Spleen (tissue), 11 donors: ENCODE measurements around the gene YIPF4. TPM values are rescaled to one million over a fixed set of nuclear protein-coding genes. Genes with fewer than 3 reads are reported as not detected.

Experiments
- DNase-seq: peaks from one replicate; pipeline ENCODE4 v3.0.0-alpha.2; 2020
- H3K27ac ChIP-seq, 8 donors: fragments of 200-600 bp; sonication (generic) in 7 of 8; 1 replicate in 4 of 8; 2 replicates in 4 of 8; pipeline versions ENCODE4 v1.5.0 to v1.8.0; 2016 to 2021; ENCODE audit warnings: inconsistent platforms in 4 of 8, mild to moderate bottlenecking in 4 of 8, moderate library complexity in 1 of 8
- H3K27me3 ChIP-seq, 7 donors: fragments of 200-600 bp; sonication (generic) in 6 of 7; replicated peaks in 1 of 7; 1 replicate in 4 of 7; 2 replicates in 3 of 7; pipeline versions ENCODE4 v1.5.0 to v1.8.0; 2016 to 2021; ENCODE audit warnings: inconsistent platforms in 3 of 7, mild to moderate bottlenecking in 1 of 7
- H3K36me3 ChIP-seq, 6 donors: fragments of 200-600 bp; sonication (generic) in 5 of 6; 1 replicate in 4 of 6; 2 replicates in 2 of 6; pipeline versions ENCODE4 v1.5.0 to v1.8.0; 2016 to 2021; ENCODE audit warnings: inconsistent platforms in 2 of 6
- H3K4me1 ChIP-seq, 6 donors: fragments of 200-600 bp; sonication (generic) in 5 of 6; 1 replicate in 3 of 6; 2 replicates in 3 of 6; pipeline versions ENCODE4 v1.5.0 to v1.8.0; 2016 to 2021; ENCODE audit warnings: inconsistent platforms in 3 of 6
- H3K4me3 ChIP-seq, 8 donors: fragments of 200-600 bp; sonication (generic) in 7 of 8; 1 replicate in 4 of 8; 2 replicates in 4 of 8; pipeline versions ENCODE4 v1.5.0 to v1.8.0; 2016 to 2021; ENCODE audit warnings: inconsistent platforms in 4 of 8, mild to moderate bottlenecking in 4 of 8, moderate library complexity in 2 of 8
- H3K9me3 ChIP-seq, 8 donors: fragments of 200-600 bp; sonication (generic) in 7 of 8; 1 replicate in 4 of 8; 2 replicates in 4 of 8; pipeline versions ENCODE4 v1.5.0 to v1.8.0; 2016 to 2021; ENCODE audit warnings: inconsistent platforms in 4 of 8
- CTCF ChIP-seq, 11 experiments: fragments of 200-600 bp in 7 of 11; fragments of 450-650 bp in 4 of 11; sonication (generic) in 4 of 11; IDR thresholded peaks in 8 of 11; conservative IDR thresholded peaks in 3 of 11; 1 replicate in 7 of 11; 2 replicates in 4 of 11; pipeline versions ENCODE4 v1.4.0 to v1.8.0; 2016 to 2021; ENCODE audit warnings: antibody characterized with exemption in 11 of 11, inconsistent platforms in 4 of 11, mild to moderate bottlenecking in 1 of 11
- POLR2A ChIP-seq, 3 donors: fragments of 450-650 bp; IDR thresholded peaks; one replicate each; pipeline ENCODE4 v1.5.1; 2017; ENCODE audit warnings: antibody characterized with exemption in 3 of 3, mild to moderate bottlenecking in 1 of 3
- POLR2AphosphoS5 ChIP-seq, 3 donors: sonication (generic); formaldehyde crosslinking; IDR thresholded peaks; one replicate each; pipeline ENCODE4 v1.5.1; 2017; ENCODE audit warnings: antibody characterized with exemption in 3 of 3
- WGBS, 5 donors: extraction: QIAGEN DNeasy Blood & Tissue Kit in 3 of 5; methylation state at CpG; one replicate each; pipeline versions ENCODE4 v1.1.5 to v1.1.7; 2013 to 2018; 5-methylcytosine and 5-hydroxymethylcytosine counted together
- intact Hi-C: fragments of 100-400 bp; cut with DNase I; formaldehyde crosslinking; loops from one replicate; pipeline ENCODE4 v1.15.0; 2023; ENCODE audit warnings: low total_unique reads
- polyA plus RNA-seq, 3 donors: library from polyadenylated mRNA; stranded (reverse); fragments of 200-250 nt; gene quantifications; one replicate each; pipeline ENCODE4 v1.2.1, GENCODE V29; 2013
- total RNA-seq, 7 donors: library from RNA; depleted of rRNA in 3 of 7; stranded (reverse); fragments of >200 nt in 3 of 7; fragmentation: NEBNext Ultra II Directional in 4 of 7; extraction: Animal tissue kit (Norgen Biotek cat#: 25700) in 4 of 7; gene quantifications; one replicate each; pipeline versions ENCODE4 v1.1.0 to v1.2.1, GENCODE V29; 2016 to 2021
- donor health status: healthy with polysubstance abuse.
- donor health status: DM: no; HTN: no; CAD: no; lungs with moderate emphysema.
- donor health status: DM: no; HTN: no; CAD: no.
- donor health status: Bipolar disorder and iron deficiency.
- donor health status: healthy.
- donor health status: DM: no; HTN: no; CAD: no.
- donor health status: DM: yes; HTN: yes; CAD: no.

The YIPF4 gene
- total and polyA plus RNA-seq, 10 donors = 6.5 to 56.0 (median 19.4) TPM

- TF ChIP-seq CTCF (IDR thresholded peaks at IDR 0.05 in 8 of 11, conservative IDR thresholded peaks at IDR 0.05 in 3 of 11) (no peak), POLR2A (IDR thresholded peaks at IDR 0.05) (no peak), POLR2AphosphoS5 (IDR thresholded peaks at IDR 0.05) (no peak)
- H3K9me3 ChIP-seq = no peaks in the 10 kb centered on the region
- H3K4me1 ChIP-seq = peaks cover 22 to 61% (median 51%) of the 10 kb centered on the region in 6 donors
- peaks cover 0 to 32% (median 16%) of the 10 kb centered on the region in 6 donors for H3K36me3 ChIP-seq
- peak overlapping the region; percentile 82 to 98 (median 90) for H3K27ac ChIP-seq
- no peak for DNase-seq
- intact Hi-C loops = no loop called here
- peak overlapping the region; percentile 68 to 97 (median 90) for H3K4me3 ChIP-seq
- H3K27me3 ChIP-seq = no peaks in the 10 kb centered on the region
- 15 to 21% (median 18%) methylated on average over 6 of the region's 6 CpGs for WGBS, 5 donors
Observed at GRCh38 chr2:32278478-32278853, 762 bp downstream of the YIPF4 start.

- WGBS, 5 donors = 59 to 78% (median 65%) methylated on average over 2 of the region's 2 CpGs
- Histone ChIP-seq H3K4me1 (peaks cover 16 to 97% (median 76%) of the 10 kb centered on the region in 6 donors), H3K4me3 (no peak overlapping the region), H3K9me3 (no peaks in the 10 kb centered on the region), H3K27ac (peak overlapping the region in 3 of 8 donors; percentile 1 to 40 (median 37)), H3K36me3 (peaks cover 0 to 65% (median 16%) of the 10 kb centered on the region in 6 donors), H3K27me3 (no peaks in the 10 kb centered on the region)
- TF ChIP-seq POLR2AphosphoS5 (IDR thresholded peaks at IDR 0.05) (no peak), CTCF (IDR thresholded peaks at IDR 0.05 in 8 of 11, conservative IDR thresholded peaks at IDR 0.05 in 3 of 11) (no peak), POLR2A (IDR thresholded peaks at IDR 0.05) (no peak)
- intact Hi-C loops = no loop called here
- no peak for DNase-seq
Observed at GRCh38 chr2:32284321-32284720, 6.6 kb downstream of the YIPF4 start.

- H3K27me3 ChIP-seq = no peaks in the 10 kb centered on the region
- H3K4me3 ChIP-seq = no peak overlapping the region
- 71 to 83% (median 75%) methylated on average over 4 of the region's 4 CpGs for WGBS, 5 donors
- no peak for DNase-seq
- H3K27ac ChIP-seq = peak overlapping the region in 7 of 8 donors; percentile 4 to 84 (median 50)
- H3K4me1 ChIP-seq = peaks cover 7 to 57% (median 42%) of the 10 kb centered on the region in 6 donors
- intact Hi-C loops = no loop called here
- peaks cover 0 to 6% (median 0%) of the 10 kb centered on the region in 8 donors for H3K9me3 ChIP-seq
- H3K36me3 ChIP-seq = peaks cover 0 to 68% (median 24%) of the 10 kb centered on the region in 6 donors
- TF ChIP-seq POLR2AphosphoS5 (IDR thresholded peaks at IDR 0.05) = no peak
- no peak for TF ChIP-seq POLR2A (IDR thresholded peaks at IDR 0.05)
- TF ChIP-seq CTCF (IDR thresholded peaks at IDR 0.05 in 8 of 11, conservative IDR thresholded peaks at IDR 0.05 in 3 of 11) = no peak
Observed at GRCh38 chr2:32289165-32289999, 11.7 kb downstream of the YIPF4 start.

- no peak for TF ChIP-seq POLR2AphosphoS5 (IDR thresholded peaks at IDR 0.05)
- no peak for TF ChIP-seq POLR2A (IDR thresholded peaks at IDR 0.05)
- H3K4me1 ChIP-seq = peaks cover 5 to 51% (median 36%) of the 10 kb centered on the region in 6 donors
- no peak for DNase-seq
- H3K27me3 ChIP-seq = no peaks in the 10 kb centered on the region
- 86 to 93% (median 89%) methylated on average over 2 of the region's 2 CpGs for WGBS, 5 donors
- H3K9me3 ChIP-seq = peaks cover 0 to 9% (median 0%) of the 10 kb centered on the region in 8 donors
- peaks cover 0 to 68% (median 24%) of the 10 kb centered on the region in 6 donors for H3K36me3 ChIP-seq
- H3K4me3 ChIP-seq = no peak overlapping the region
- peak overlapping the region in 2 of 8 donors; percentile 76 to 84 for H3K27ac ChIP-seq
- intact Hi-C loops = no loop called here
Observed at GRCh38 chr2:32290000-32290339, 12.3 kb downstream of the YIPF4 start.
